Liver (tissue), 9 donors: Measurements from ENCODE around the gene PGBD5. TPM values are rescaled to one million over a fixed set of nuclear protein-coding genes. Genes with fewer than 3 reads are reported as not detected.

Experiments used
- DNase-seq: peaks from one replicate; pipeline ENCODE4 v3.0.0-alpha.2; 2017; ENCODE audit warnings: low spot score
- H3K27ac ChIP-seq, 2 donors: one replicate each; pipeline ENCODE4 v1.7.0; 2013; ENCODE audit warnings: inconsistent platforms in 2 of 2, low read length in 2 of 2, control low read depth in 1 of 2, low read depth in 1 of 2, mild to moderate bottlenecking in 1 of 2
- H3K27me3 ChIP-seq, 4 donors: one replicate each; pipeline versions ENCODE4 v1.6.1 to v1.7.0; 2013; ENCODE audit warnings: low read length in 3 of 4, inconsistent platforms in 1 of 4, mild to moderate bottlenecking in 1 of 4, moderate library complexity in 1 of 4; ENCODE audit not compliant: control insufficient read depth in 4 of 4, insufficient read depth in 4 of 4
- H3K36me3 ChIP-seq, 4 donors: one replicate each; pipeline versions ENCODE4 v1.6.1 to v1.7.0; 2013; ENCODE audit warnings: low read length in 3 of 4, mild to moderate bottlenecking in 3 of 4, low read depth in 1 of 4, moderate library complexity in 1 of 4; ENCODE audit not compliant: control insufficient read depth in 4 of 4, insufficient read depth in 3 of 4
- H3K4me1 ChIP-seq, 4 donors: one replicate each; pipeline versions ENCODE4 v1.6.1 to v1.7.0; 2013; ENCODE audit warnings: low read length in 3 of 4, mild to moderate bottlenecking in 3 of 4, moderate library complexity in 1 of 4; ENCODE audit not compliant: control insufficient read depth in 4 of 4, insufficient read depth in 4 of 4
- H3K4me3 ChIP-seq, 3 donors: one replicate each; pipeline versions ENCODE4 v1.6.1 to v1.7.0; 2013; ENCODE audit warnings: low read length in 3 of 3, control low read depth in 1 of 3, low read depth in 1 of 3, mild to moderate bottlenecking in 1 of 3
- H3K9ac ChIP-seq, 2 donors: one replicate each; pipeline ENCODE4 v1.7.0; 2013; ENCODE audit warnings: low read length in 2 of 2, mild to moderate bottlenecking in 2 of 2, moderate library complexity in 2 of 2, control low read depth in 1 of 2, low read depth in 1 of 2
- H3K9me3 ChIP-seq, 4 donors: one replicate each; pipeline versions ENCODE4 v1.6.1 to v1.7.0; 2013; ENCODE audit warnings: low read length in 3 of 4; ENCODE audit not compliant: control insufficient read depth in 4 of 4
- FOXA1 ChIP-seq: IDR thresholded peaks from 2 replicates; pipeline ENCODE4 v1.6.1; 2016; ENCODE audit warnings: antibody characterized with exemption
- GABPA ChIP-seq, 2 donors: IDR thresholded peaks in 1 of 2; conservative IDR thresholded peaks in 1 of 2; 2 replicates each; pipeline ENCODE4 v1.6.1; 2016; ENCODE audit warnings: antibody characterized with exemption in 2 of 2, mild to moderate bottlenecking in 1 of 2, moderate library complexity in 1 of 2
- NR2F2 ChIP-seq: IDR thresholded peaks from 2 replicates; pipeline ENCODE4 v1.6.1; 2016; ENCODE audit warnings: antibody characterized with exemption
- RXRA ChIP-seq, 2 donors: IDR thresholded peaks; 2 replicates each; pipeline ENCODE4 v1.6.1; 2017 to 2018; ENCODE audit warnings: antibody characterized with exemption in 2 of 2, mild to moderate bottlenecking in 1 of 2
- SP1 ChIP-seq: IDR thresholded peaks from 2 replicates; pipeline ENCODE4 v1.6.1; 2018; ENCODE audit warnings: antibody characterized with exemption, mild to moderate bottlenecking
- WGBS: extraction: QIAGEN DNeasy Blood & Tissue Kit; methylation state at CpG from one replicate; pipeline ENCODE4 v1.1.7; 2013; 5-methylcytosine and 5-hydroxymethylcytosine counted together
- polyA plus RNA-seq, 2 donors: library from polyadenylated mRNA; stranded (reverse) in 1 of 2; unstranded in 1 of 2; fragments of 200-250 nt in 1 of 2; fragments of >200 nt in 1 of 2; fragmentation: Nextera tagmentation in 1 of 2; extraction: Ambion mirVana in 1 of 2; gene quantifications; one replicate each; pipeline versions ENCODE4 v1.2.1 to v1.2.3, GENCODE V29; 2013 to 2015
- total RNA-seq, 2 donors: library from RNA; depleted of rRNA; stranded (reverse); fragments of >200 nt; gene quantifications; one replicate each; pipeline ENCODE4 v1.2.3, GENCODE V29; 2014
- TF ChIP-seq, protein P1 (sequence below): IDR thresholded peaks from 2 replicates; pipeline ENCODE4 v1.6.1; 2016; ENCODE audit warnings: antibody characterized with exemption, mild to moderate bottlenecking
- TF ChIP-seq, protein P2 (sequence below): IDR thresholded peaks from 2 replicates; pipeline ENCODE4 v1.6.1; 2016; ENCODE audit warnings: antibody characterized with exemption
- TF ChIP-seq, protein P3 (sequence below): IDR thresholded peaks from 2 replicates; pipeline ENCODE4 v1.6.1; 2016; ENCODE audit warnings: antibody characterized with exemption
- TF ChIP-seq, protein P4 (sequence below): IDR thresholded peaks from 2 replicates; pipeline ENCODE4 v1.6.1; 2016; ENCODE audit warnings: antibody characterized with exemption
- donor health status: healthy.
- donor health status: healthy.
- donor health status: healthy.
- donor health status: healthy.
- donor health status: healthy.

The PGBD5 gene
- total and polyA plus RNA-seq, 4 donors, result 0.88 to 5.4 (median 2.7) TPM

DNA sequence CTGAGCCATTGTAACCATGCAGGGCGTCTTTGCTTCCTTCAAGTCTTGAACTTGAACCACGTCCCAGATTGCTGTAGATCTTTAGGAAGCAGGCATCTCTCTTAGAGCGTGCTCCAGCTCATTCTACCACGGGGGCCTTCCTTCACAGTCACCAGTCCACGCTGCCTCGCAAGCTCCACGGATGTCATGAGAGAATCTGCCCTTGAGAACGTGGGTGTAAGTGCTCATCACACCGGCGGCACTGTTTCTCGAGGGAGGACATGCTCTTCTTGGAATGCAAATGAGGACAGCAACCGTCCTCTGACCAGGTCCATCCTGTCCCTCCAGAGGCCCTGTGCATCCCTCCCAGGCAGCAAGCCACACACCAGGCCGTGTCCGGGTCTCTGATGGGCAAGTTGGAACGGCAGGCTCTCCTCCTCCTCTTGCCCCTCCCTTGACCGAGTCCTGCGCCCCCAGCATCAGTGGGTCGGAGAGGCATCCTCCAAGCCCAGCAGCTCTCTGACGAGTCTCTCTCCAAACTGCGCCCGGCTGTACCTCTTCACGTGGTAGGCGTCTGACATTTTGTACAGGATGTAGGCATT is 103.1 kb downstream of the PGBD5 start (continued):
- TF ChIP-seq, protein P1, sequence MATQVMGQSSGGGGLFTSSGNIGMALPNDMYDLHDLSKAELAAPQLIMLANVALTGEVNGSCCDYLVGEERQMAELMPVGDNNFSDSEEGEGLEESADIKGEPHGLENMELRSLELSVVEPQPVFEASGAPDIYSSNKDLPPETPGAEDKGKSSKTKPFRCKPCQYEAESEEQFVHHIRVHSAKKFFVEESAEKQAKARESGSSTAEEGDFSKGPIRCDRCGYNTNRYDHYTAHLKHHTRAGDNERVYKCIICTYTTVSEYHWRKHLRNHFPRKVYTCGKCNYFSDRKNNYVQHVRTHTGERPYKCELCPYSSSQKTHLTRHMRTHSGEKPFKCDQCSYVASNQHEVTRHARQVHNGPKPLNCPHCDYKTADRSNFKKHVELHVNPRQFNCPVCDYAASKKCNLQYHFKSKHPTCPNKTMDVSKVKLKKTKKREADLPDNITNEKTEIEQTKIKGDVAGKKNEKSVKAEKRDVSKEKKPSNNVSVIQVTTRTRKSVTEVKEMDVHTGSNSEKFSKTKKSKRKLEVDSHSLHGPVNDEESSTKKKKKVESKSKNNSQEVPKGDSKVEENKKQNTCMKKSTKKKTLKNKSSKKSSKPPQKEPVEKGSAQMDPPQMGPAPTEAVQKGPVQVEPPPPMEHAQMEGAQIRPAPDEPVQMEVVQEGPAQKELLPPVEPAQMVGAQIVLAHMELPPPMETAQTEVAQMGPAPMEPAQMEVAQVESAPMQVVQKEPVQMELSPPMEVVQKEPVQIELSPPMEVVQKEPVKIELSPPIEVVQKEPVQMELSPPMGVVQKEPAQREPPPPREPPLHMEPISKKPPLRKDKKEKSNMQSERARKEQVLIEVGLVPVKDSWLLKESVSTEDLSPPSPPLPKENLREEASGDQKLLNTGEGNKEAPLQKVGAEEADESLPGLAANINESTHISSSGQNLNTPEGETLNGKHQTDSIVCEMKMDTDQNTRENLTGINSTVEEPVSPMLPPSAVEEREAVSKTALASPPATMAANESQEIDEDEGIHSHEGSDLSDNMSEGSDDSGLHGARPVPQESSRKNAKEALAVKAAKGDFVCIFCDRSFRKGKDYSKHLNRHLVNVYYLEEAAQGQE, result no peak

DNA sequence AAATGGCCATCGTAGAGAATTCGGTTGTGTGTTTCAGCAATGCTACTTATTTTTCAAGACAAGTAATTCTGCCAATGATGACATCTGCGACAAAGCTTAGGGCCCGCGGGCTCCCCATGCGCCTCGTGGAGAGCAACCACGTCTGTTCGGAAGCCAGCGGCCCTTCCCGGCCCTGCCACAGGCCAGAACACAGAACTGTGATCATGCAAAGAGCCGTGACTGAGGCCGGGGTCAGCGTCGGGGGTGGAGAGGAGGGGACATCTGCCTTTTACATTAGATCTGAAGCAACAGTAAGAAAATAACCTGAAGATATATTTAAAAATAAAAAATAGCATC is 103.7 kb downstream of the PGBD5 start:
- Histone ChIP-seq H3K9ac (no peak overlapping the region), H3K36me3 (peaks cover 0 to 2% (median 0%) of the 10 kb centered on the region in 4 donors), H3K9me3 (no peaks in the 10 kb centered on the region), H3K4me3 (no peak overlapping the region), H3K4me1 (peaks cover 2 to 21% (median 16%) of the 10 kb centered on the region in 4 donors), H3K27ac (no peak overlapping the region), H3K27me3 (no peaks in the 10 kb centered on the region)
- DNase-seq, result no peak
- 97% methylated on average over 15 of the region's 15 CpGs for WGBS
- TF ChIP-seq FOXA1, result no peak
- TF ChIP-seq, protein P2, sequence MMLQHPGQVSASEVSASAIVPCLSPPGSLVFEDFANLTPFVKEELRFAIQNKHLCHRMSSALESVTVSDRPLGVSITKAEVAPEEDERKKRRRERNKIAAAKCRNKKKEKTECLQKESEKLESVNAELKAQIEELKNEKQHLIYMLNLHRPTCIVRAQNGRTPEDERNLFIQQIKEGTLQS, result no peak
- no peak for TF ChIP-seq RXRA (IDR thresholded peaks at IDR 0.05)
- no peak for TF ChIP-seq NR2F2
- TF ChIP-seq, protein P1, result no peak
- TF ChIP-seq, protein P3, sequence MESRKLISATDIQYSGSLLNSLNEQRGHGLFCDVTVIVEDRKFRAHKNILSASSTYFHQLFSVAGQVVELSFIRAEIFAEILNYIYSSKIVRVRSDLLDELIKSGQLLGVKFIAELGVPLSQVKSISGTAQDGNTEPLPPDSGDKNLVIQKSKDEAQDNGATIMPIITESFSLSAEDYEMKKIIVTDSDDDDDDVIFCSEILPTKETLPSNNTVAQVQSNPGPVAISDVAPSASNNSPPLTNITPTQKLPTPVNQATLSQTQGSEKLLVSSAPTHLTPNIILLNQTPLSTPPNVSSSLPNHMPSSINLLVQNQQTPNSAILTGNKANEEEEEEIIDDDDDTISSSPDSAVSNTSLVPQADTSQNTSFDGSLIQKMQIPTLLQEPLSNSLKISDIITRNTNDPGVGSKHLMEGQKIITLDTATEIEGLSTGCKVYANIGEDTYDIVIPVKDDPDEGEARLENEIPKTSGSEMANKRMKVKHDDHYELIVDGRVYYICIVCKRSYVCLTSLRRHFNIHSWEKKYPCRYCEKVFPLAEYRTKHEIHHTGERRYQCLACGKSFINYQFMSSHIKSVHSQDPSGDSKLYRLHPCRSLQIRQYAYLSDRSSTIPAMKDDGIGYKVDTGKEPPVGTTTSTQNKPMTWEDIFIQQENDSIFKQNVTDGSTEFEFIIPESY, result no peak
- no peak for TF ChIP-seq GABPA (IDR thresholded peaks at IDR 0.05 in 1 of 2, conservative IDR thresholded peaks at IDR 0.05 in 1 of 2)

DNA sequence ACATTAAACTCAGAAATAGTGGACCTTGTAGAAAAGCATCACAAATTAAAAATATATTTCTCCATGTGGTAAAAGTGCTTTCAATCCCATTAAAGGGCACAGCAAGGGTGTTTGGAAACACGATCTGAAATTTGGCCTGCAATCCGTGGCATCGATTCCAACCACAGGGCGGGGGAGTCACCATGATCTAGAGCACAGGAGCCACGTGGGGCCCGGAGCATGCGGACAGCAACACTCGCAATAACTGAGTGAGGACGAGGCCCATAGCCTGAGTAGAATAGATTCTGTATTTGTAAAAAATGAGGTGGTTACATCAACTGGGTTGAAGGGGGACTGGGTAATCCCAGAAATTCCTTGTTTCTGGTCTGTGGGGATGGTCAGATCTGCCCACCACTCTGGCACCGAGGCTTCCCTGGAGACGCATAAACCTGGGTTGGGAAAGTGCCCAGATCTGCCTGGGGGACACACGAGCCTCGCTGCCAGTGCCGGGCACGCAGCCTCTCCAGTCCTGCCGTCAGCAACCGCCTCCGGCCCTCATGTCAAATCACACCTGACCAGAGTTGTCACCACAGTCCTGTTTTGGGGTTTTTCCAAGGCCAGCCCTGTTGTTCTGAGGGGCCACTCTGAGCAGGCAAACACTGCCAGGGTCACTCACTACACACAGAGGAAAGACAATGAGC is 104.3 kb downstream of the PGBD5 start:
- Histone ChIP-seq H3K27me3 (no peaks in the 10 kb centered on the region), H3K4me1 (peaks cover 0 to 17% (median 12%) of the 10 kb centered on the region in 4 donors), H3K9ac (no peak overlapping the region), H3K27ac (no peak overlapping the region), H3K4me3 (no peak overlapping the region), H3K9me3 (no peaks in the 10 kb centered on the region), H3K36me3 (peaks cover 0 to 2% (median 0%) of the 10 kb centered on the region in 4 donors)
- no peak for DNase-seq
- WGBS, result 83% methylated on average over 18 of the region's 18 CpGs
- TF ChIP-seq SP1, result no peak
- TF ChIP-seq, protein P4, sequence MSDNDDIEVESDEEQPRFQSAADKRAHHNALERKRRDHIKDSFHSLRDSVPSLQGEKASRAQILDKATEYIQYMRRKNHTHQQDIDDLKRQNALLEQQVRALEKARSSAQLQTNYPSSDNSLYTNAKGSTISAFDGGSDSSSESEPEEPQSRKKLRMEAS, result peak; percentile 74
- TF ChIP-seq, protein P1, result no peak
